SK-N-SH treated with all-trans-retinoic acid at 6 μM for 48 hours (cell line): Measurements from ENCODE around the gene SYT6.

Experiments used
- ARNTL ChIP-seq: fragments of 450-650 bp; formaldehyde crosslinking; IDR thresholded peaks from 2 replicates; pipeline ENCODE4 v1.5.0; 2020; ENCODE audit warnings: low read depth, mild to moderate bottlenecking, moderate library complexity, borderline replicate concordance
- CSDC2 ChIP-seq: fragments of 250-450 bp; sonication (Bioruptor Pico); IDR thresholded peaks from 2 replicates; pipeline ENCODE4 v1.5.0; 2020; ENCODE audit warnings: mild to moderate bottlenecking, moderate library complexity
- ESRRG ChIP-seq: fragments of 250-450 bp; sonication (Bioruptor Pico); IDR thresholded peaks from 2 replicates; pipeline ENCODE4 v1.6.1; 2021; ENCODE audit warnings: mild to moderate bottlenecking
- GLIS3 ChIP-seq: fragments of 250-450 bp; sonication (Bioruptor Pico); IDR thresholded peaks from 2 replicates; pipeline ENCODE4 v1.5.0; 2020; ENCODE audit warnings: mild to moderate bottlenecking, moderate library complexity
- RARB ChIP-seq: fragments of 250-450 bp; sonication (Bioruptor Pico); IDR thresholded peaks from 2 replicates; pipeline ENCODE4 v1.8.0; 2021; ENCODE audit warnings: mild to moderate bottlenecking, moderate library complexity
- TCF4 ChIP-seq: fragments of 250-450 bp; sonication (Bioruptor Pico); IDR thresholded peaks from 2 replicates; pipeline ENCODE4 v1.8.0; 2021; ENCODE audit warnings: mild to moderate bottlenecking, moderate library complexity, borderline replicate concordance
- TOX ChIP-seq: fragments of 250-450 bp; sonication (Bioruptor Pico); IDR thresholded peaks from 2 replicates; pipeline ENCODE4 v1.8.0; 2021; ENCODE audit warnings: mild to moderate bottlenecking, moderate library complexity, borderline replicate concordance
- ZFP3 ChIP-seq: fragments of 250-450 bp; sonication (Bioruptor Pico); IDR thresholded peaks from 2 replicates; pipeline ENCODE4 v1.5.0; 2020; ENCODE audit warnings: mild to moderate bottlenecking, moderate library complexity
- ZFP30 ChIP-seq: fragments of 450-650 bp; formaldehyde crosslinking; IDR thresholded peaks from 2 replicates; pipeline ENCODE4 v1.5.0; 2022; ENCODE audit warnings: mild to moderate bottlenecking, moderate library complexity
- ZNF565 ChIP-seq: fragments of 450-650 bp; formaldehyde crosslinking; conservative IDR thresholded peaks from 2 replicates; pipeline ENCODE4 v1.5.0; 2020; ENCODE audit warnings: low read depth, mild to moderate bottlenecking, moderate library complexity
- ZNF70 ChIP-seq: fragments of 450-650 bp; formaldehyde crosslinking; IDR thresholded peaks from 2 replicates; pipeline ENCODE4 v1.5.0; 2020; ENCODE audit warnings: mild to moderate bottlenecking, moderate library complexity
- TF ChIP-seq, protein P1 (sequence below): fragments of 250-450 bp; sonication (Bioruptor Pico); IDR thresholded peaks from 2 replicates; pipeline ENCODE4 v1.8.0; 2020; ENCODE audit warnings: mild to moderate bottlenecking, moderate library complexity, borderline replicate concordance

DNA sequence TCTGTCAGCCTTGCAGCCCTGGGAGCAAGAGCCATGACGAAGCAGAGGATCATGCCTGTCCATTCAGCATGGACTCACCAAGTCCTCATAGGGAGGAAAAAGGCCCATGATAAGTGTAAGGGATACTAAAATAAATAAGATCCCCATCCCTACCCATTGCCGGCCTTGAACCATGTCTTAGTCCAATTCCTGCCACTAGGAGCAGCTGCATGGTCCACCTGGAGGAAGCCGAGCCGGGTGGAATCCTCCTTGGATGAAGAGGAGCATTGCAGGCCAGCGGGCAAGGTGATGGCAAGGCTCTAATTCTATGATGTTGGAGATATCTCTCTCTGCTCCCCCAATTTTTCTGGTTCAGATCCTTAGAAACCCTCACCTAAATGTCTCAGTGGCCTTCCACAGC lies 38.7 kb upstream of the SYT6 start:
- no peak for TF ChIP-seq ARNTL (CRISPR knock-in tag)
- no peak for TF ChIP-seq GLIS3 (CRISPR knock-in tag)
- TF ChIP-seq TCF4 (CRISPR knock-in tag), result no peak
- TF ChIP-seq CSDC2, result no peak
- no peak for TF ChIP-seq ESRRG (CRISPR knock-in tag)
- TF ChIP-seq ZFP3 (CRISPR knock-in tag), result no peak
- TF ChIP-seq, protein P1, sequence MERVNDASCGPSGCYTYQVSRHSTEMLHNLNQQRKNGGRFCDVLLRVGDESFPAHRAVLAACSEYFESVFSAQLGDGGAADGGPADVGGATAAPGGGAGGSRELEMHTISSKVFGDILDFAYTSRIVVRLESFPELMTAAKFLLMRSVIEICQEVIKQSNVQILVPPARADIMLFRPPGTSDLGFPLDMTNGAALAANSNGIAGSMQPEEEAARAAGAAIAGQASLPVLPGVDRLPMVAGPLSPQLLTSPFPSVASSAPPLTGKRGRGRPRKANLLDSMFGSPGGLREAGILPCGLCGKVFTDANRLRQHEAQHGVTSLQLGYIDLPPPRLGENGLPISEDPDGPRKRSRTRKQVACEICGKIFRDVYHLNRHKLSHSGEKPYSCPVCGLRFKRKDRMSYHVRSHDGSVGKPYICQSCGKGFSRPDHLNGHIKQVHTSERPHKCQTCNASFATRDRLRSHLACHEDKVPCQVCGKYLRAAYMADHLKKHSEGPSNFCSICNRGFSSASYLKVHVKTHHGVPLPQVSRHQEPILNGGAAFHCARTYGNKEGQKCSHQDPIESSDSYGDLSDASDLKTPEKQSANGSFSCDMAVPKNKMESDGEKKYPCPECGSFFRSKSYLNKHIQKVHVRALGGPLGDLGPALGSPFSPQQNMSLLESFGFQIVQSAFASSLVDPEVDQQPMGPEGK (CRISPR knock-in tag), result no peak
- no peak for TF ChIP-seq ZNF565 (CRISPR knock-in tag)
- TF ChIP-seq RARB (CRISPR knock-in tag), result no peak
- no peak for TF ChIP-seq ZNF70 (CRISPR knock-in tag)
- no peak for TF ChIP-seq TOX (CRISPR knock-in tag)
- no peak for TF ChIP-seq ZFP30 (CRISPR knock-in tag)
